ENCODE results near the gene TM9SF1.

DNA sequence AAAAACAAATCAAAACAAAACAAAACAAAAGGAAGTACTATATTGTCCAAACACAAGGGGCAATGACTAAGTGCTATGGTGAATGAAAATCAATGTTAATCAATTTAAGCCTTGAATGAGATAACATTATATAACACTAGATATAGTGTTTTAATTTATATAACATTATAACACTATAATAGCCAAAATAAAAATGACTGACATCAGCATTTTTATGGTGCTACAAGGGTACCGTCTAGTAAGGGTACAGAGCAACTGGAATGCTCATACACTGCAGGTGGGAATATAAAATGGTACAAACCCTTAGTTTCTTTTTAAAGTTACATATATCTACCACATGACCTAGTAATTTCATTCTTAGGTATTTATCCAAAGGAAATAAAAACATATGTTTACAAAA, 31.2 kb upstream of the TM9SF1 start:
- no peak for TF ChIP-seq POLR2AphosphoS5 (IDR thresholded peaks at IDR 0.05; ENCODE audit: low read depth)
- TF ChIP-seq EZH2 (IDR thresholded peaks at IDR 0.05; ENCODE audit: low read depth, unreplicated experiment) = no peak
- TF ChIP-seq, protein P1, sequence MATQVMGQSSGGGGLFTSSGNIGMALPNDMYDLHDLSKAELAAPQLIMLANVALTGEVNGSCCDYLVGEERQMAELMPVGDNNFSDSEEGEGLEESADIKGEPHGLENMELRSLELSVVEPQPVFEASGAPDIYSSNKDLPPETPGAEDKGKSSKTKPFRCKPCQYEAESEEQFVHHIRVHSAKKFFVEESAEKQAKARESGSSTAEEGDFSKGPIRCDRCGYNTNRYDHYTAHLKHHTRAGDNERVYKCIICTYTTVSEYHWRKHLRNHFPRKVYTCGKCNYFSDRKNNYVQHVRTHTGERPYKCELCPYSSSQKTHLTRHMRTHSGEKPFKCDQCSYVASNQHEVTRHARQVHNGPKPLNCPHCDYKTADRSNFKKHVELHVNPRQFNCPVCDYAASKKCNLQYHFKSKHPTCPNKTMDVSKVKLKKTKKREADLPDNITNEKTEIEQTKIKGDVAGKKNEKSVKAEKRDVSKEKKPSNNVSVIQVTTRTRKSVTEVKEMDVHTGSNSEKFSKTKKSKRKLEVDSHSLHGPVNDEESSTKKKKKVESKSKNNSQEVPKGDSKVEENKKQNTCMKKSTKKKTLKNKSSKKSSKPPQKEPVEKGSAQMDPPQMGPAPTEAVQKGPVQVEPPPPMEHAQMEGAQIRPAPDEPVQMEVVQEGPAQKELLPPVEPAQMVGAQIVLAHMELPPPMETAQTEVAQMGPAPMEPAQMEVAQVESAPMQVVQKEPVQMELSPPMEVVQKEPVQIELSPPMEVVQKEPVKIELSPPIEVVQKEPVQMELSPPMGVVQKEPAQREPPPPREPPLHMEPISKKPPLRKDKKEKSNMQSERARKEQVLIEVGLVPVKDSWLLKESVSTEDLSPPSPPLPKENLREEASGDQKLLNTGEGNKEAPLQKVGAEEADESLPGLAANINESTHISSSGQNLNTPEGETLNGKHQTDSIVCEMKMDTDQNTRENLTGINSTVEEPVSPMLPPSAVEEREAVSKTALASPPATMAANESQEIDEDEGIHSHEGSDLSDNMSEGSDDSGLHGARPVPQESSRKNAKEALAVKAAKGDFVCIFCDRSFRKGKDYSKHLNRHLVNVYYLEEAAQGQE (IDR thresholded peaks at IDR 0.05; ENCODE audit: unreplicated experiment) = no peak
- TF ChIP-seq CTCF (conservative IDR thresholded peaks at IDR 0.05; ENCODE audit: low read depth in 2 of 2) = no peak
- no peak for TF ChIP-seq EZH2phosphoT487 (IDR thresholded peaks at IDR 0.05; ENCODE audit: unreplicated experiment)
- no peak for TF ChIP-seq JUNB (IDR thresholded peaks at IDR 0.05; ENCODE audit: unreplicated experiment)

All from GM23338 (cell line).